ENCODE measurements around the gene NEO1. TPM values are rescaled to one million over a fixed set of nuclear protein-coding genes. Genes with fewer than 3 reads are reported as not detected.

The NEO1 gene
- total RNA-seq, 1 donor from 2014 or later = 56.1 TPM

DNA sequence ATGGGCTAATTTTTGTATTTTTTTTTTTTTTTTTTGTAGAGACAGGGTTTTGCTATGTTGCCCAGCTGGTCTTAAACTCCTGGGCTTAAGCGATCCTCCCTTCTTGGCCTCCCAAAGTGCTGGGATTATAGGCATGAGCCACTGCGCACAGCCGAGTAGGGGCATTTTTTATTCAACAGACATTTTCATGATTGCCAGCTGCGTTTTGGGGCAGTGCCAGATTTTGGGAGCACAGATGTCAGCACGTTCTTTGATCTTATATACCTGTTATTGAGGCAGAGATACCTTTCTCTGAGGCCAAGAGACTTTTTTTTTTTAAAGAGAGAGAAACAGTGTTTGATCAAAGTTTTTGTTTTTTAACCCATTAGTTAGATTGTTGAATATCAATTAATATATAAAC is 16.8 kb downstream of the NEO1 start:
- no peak for ATAC-seq
- DNase-seq (ENCODE audit: low spot score) = no peak
- intact Hi-C loops (cut with DNase I) = no loop called here

DNA sequence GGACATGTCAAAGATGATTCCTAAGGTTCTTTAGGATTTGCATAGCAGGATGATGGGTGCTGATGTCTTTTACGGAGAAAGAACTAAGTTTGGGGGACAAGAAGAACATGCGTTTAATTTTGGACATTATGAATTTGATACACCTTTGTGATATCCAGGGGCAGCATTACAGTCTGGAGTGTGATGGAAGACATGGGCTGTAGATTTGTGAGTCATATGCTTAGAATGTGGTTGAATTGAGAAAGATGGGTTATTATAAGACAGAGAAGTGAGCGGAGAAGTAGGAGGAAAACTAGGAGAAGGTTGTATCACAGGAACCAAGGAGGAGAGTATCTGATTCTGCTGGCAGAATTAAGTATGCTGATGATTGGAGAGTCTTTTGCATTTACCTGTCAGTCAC is 20.6 kb downstream of the NEO1 start:
- DNase-seq (ENCODE audit: low spot score) (no peak), ATAC-seq (no peak)
- intact Hi-C loops (cut with DNase I) = loop anchor here (10.0 kb wide), 1 partner anchor 288 kb away; the partner anchor contains the start of gene ADPGK

DNA sequence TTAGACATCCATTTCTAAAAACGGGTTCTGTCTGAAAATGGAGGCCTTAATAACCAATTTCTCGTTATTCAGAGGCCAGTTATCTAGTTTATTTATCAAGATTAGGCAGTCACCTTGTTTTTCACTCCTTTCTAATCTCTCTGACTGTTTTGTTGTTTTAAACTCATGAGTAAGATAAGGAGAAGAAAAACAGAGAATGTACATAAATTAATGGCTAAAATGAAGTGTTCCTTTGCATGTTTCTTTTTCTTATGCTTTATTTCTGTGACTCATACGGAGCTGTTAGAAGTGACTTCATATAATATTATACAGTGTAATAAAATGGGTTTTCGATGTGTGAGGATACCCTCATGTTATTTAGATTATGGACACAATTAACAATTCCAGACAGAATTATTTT is 22.0 kb downstream of the NEO1 start:
- DNase-seq (ENCODE audit: low spot score) = no peak

DNA sequence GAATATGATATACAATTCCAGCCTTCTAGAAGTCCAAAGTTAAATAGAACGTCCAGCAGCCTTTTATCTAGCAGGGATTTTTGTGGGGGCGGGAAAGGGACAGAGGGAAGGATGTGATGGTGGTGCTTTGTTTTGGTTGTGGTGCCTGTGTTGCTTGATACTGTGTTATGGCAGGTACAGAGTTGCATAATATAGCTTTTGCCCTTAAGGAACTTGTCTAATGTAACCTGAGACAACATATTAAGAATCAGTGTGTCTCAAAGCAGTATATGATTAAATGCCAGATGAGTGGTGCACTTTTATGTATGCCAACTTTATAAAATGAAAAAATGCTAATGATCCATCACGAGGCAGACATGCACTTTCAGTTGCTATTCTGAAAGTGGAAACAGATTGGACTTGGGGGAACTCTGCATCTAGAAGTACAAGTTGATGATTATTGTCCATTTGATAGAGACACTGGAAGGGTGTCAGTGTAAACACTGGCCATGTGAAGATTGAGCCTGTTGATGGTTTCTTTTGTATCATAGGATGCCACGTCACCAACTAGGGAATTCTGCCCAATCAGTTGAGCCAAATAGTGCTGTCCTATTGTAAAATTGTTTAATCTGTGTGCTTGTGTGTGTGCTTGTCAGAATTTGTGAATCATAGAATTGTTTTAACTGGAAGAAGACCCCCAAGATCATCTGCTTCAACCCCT is 23.0 kb downstream of the NEO1 start:
- no peak for DNase-seq (ENCODE audit: low spot score)
- ATAC-seq = peak; percentile 72
- intact Hi-C loops (cut with DNase I) = loop anchor here (10.0 kb wide), 1 partner anchor 291 kb away; the partner anchor contains the start of gene ADPGK

More for the DNA sequence above, 22.0 kb downstream of the NEO1 start:
- no peak for ATAC-seq
- intact Hi-C loops (cut with DNase I) = loop anchor here (10.0 kb wide), 1 partner anchor 289 kb away; the partner anchor contains the start of gene ADPGK

DNA sequence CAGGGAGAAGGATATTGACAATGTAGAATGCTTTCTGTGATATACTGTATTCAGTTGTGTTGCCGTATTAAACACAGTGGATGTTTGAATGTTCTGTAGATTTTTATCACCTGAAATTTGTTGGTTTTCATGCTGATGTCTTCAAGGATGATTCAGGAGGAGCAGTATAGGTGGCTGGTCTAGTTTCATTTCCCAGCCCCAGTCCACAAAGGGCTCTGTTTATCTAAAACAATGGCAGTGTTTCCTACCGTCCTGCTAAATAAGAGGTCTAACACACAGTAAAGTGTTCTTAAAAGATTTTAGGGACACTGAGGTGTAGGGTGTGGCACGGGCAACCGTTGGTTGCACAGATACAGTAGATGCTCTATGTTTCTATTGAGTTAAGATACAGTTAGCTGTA is 26.0 kb downstream of the NEO1 start:
- ATAC-seq (no peak), DNase-seq (ENCODE audit: low spot score) (no peak)
- intact Hi-C loops (cut with DNase I) = loop anchor here (10.0 kb wide), 1 partner anchor 293 kb away; the partner anchor contains the start of gene ADPGK

DNA sequence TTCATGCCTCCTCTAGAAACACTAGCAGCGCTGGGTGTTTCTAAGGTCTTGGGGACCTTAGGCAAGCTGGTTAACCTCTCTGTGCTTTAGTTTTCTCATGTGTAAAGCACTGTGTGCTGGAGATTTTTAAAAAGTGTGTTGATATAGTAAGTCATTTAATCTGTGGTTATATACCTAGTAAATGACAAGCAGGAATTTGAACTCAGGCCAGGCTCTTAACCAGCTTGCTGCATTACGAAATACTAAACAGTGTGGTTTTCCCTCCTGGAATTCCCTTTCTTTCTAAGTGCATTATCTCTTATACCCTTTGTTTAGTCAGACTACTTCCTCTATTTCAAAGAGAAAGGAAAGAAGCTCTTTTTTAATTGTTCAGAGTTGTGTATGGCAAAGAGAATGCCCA is 26.5 kb downstream of the NEO1 start:
- intact Hi-C loops (cut with DNase I) = loop anchor here (10.0 kb wide), 1 partner anchor 294 kb away; the partner anchor contains the start of gene ADPGK
- ATAC-seq (no peak), DNase-seq (ENCODE audit: low spot score) (no peak)

DNA sequence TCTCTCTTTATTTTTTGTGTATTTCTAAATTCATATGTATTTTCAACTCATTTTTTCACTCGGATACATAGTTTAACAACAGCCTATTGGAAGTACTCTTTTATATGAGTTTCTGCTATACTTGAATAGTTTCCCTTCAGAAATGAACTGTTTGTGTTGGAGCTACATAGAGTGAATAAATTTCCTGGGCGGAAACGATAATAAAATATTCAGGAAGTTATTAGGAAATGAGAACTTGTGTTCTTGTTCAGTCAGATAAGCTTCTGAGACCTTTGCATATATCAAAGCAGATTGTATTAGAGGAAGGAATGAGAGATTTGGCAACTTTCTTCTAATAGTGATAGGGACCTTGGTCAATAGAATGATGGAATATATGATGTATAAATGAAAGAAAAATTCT is 27.3 kb downstream of the NEO1 start:
- intact Hi-C loops (cut with DNase I) = loop anchor here (10.0 kb wide), 1 partner anchor 295 kb away; the partner anchor contains the start of gene ADPGK
- no peak for ATAC-seq
- no peak for DNase-seq (ENCODE audit: low spot score)

DNA sequence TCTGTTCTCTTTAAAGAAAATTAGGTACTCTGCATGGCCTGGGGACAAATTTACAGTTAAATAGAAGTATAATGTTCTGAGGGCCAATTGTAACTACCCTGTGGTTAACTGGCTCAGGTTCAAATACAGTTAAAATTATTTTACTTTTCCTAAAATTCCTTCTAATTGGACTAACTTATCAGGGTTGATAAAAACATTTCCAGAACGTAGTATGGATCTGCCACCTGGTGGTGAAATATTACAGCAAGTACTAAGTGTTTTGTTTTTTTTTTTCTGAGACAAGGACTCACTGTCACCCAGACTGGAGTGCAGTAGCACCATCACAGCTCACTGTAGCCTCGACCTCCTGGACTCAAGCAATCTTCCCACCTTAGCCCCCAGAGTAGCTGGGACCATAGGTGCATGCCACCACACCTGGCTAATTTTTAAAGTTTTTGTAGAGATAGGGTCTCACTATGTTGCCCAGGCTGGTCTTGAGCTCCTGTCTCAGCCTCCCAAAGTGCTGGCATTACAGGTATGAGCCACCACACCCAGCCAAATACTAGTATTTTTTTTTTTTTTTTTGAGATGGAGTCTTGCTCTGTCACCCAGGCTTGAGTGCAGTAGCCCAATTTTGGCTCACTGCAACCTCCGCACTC is 29.2 kb downstream of the NEO1 start:
- DNase-seq (ENCODE audit: low spot score) = no peak
- intact Hi-C loops (cut with DNase I) = no loop called here
- peak; percentile 55 for ATAC-seq

DNA sequence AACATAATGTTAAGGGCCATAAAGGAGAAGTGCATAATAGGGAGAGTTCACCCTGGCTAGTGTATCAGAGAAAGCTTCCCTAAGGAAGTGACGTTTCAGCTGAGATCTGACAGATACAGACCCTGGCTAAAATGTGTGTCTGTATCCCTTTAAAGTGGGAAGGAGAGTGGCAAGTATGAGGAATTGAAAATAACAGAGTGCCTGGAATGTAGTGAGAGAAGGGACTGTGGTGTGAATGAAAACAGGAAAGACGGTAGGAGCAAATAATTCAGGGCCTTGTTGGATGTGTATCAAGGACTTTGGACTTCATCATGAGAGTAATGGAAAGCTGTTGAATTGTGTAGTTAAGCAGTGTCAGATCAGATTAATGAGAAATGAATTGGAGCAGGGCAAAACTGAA is 30.5 kb downstream of the NEO1 start:
- DNase-seq (ENCODE audit: low spot score) (no peak), ATAC-seq (no peak)
- intact Hi-C loops (cut with DNase I) = loop anchor here (2.0 kb wide), 1 partner anchor 182 kb away; no protein-coding TSS in a partner anchor

DNA sequence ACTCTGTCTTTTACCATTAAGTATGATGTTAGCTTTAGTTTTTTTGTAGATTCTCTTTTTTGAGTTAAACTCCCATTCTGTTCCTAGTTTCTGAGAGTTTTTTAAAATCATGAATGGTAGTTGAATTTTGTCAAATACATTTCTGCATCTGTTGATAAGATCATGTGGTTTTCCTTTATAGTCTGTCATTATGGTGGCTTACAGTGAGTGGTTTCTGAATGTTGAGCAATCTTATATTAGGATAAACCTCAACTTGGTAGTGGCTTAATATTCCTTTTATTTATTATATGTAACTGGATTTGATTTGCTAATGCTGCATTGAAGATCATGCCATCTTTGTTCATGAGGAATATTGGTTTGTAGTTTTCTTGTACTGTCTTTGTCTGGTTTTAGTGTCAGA is 34.8 kb downstream of the NEO1 start:
- ATAC-seq = no peak
- no peak for DNase-seq (ENCODE audit: low spot score)
- intact Hi-C loops (cut with DNase I) = loop anchor here (2.0 kb wide), 1 partner anchor 50 kb away; no protein-coding TSS in a partner anchor

DNA sequence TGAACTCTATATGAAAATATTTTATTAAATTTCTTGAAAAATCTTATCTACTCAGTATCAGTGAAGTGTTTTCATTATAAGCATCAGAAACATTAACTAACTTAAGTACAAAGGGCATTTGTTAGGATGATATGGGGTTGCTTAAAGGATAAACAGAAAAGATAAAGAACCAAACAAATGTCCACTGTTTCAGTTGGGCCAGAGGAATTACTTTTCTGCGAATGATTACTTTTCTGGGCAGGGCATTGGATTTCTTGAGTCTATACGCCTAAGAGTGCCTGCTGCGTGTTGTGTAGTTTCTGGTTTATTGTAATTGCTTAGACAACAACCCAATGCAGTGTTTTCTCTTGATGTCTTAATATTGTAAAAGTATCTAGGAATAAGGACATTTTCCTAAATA is 52.8 kb downstream of the NEO1 start:
- no peak for ATAC-seq
- intact Hi-C loops (cut with DNase I) = no loop called here

DNA sequence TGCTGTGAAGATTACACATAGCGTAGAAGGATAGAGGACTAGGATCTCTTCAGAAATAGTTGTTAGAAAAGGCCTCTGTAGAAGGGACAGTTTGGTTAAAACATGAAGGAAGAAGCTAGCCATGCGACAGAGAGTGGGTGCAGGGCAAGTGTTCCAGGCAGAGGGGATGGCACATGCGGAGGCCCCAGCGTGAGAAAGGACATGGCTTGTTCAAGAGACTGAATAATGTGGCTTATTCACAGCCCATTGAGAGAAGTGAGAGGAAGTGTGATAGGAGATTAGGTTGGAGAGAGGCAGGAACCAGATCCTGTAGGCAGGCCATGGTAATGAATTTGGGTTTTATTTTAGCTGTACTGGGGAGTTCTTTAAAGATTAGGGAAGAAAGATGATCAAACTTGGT is 56.4 kb downstream of the NEO1 start:
- ATAC-seq = no peak
- no peak for DNase-seq (ENCODE audit: low spot score)
- intact Hi-C loops (cut with DNase I) = no loop called here

More for the DNA sequence above, 52.8 kb downstream of the NEO1 start:
- DNase-seq (ENCODE audit: low spot score) = no peak

DNA sequence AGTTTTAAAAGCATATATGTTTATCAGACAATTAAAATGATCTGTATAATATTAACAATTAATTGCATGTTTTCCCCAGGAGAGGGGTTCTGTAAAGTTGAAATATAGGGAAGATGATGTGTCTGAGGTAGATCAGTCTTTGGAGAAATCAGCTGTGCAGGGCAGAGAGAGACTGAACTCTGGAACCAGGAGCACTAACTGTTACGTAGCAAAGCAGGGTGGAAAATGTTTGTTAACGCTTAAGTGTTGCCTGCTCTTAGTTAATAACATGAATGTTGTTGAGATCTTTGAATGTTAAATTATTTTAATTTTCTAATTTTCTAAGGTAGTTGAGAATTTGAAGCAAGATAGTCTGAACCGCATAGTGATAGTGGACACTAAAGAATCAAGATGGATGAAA is 57.5 kb downstream of the NEO1 start:
- DNase-seq (ENCODE audit: low spot score) (no peak), ATAC-seq (no peak)
- intact Hi-C loops (cut with DNase I) = no loop called here

DNA sequence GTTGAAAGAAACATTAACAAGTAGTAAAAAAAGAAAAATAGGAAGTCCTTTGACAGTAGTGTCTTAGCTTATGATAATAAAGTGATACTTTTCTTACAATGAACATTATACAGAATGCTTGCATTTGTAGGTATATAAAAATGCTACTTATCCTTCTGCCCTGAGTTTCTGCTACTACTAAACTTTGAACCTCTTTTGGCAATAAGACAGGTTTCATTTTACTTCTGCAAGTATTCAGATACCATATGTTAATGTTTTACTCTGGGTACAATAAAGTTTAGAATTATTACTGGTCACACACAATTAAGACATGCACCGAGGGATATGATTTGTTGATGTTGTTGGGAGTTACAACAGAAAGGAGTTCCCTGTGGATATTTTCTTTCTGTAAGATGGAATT is 57.9 kb downstream of the NEO1 start:
- ATAC-seq (no peak), DNase-seq (ENCODE audit: low spot score) (no peak)
- intact Hi-C loops (cut with DNase I) = no loop called here

DNA sequence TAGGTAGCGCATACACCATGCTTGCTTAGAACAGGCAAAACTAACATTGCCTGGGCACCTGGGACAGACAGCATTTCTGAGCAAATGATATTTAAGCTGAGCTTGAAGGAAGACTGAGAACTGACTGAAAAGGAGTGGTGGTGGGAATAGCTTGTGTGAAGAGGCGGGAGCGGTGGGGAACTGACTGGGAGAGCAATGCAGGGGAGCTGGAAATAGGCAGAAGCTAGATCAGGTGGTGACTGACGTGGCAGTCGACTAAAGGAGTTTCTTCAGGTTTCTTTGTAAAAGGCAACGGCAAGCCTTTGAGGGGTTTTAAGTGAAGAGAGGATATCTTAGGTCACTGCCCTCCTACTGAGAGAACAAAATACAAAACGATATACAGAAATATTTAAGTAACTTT is 61.8 kb downstream of the NEO1 start:
- DNase-seq (ENCODE audit: low spot score) = no peak
- ATAC-seq = no peak
- intact Hi-C loops (cut with DNase I) = no loop called here

DNA sequence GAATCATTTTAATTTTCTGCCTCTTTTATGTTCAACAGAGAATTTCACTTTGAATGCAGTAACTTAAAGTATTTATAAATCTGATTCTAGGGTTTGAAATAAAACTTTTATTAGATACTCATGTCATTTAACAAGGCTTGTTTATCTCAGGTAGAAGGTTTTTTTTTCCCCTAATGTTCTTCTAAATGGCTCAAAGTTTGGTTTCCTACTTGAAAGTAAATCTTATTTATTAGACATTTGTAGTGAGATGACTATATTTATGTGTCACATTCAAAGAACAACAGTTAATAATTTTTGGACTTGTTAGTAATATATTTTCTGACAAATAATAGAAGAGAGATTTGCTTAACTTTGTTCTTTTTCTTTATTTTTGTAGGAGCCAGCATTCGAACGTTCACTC is 63.9 kb downstream of the NEO1 start:
- no peak for DNase-seq (ENCODE audit: low spot score)
- intact Hi-C loops (cut with DNase I) = no loop called here
- no peak for ATAC-seq

DNA sequence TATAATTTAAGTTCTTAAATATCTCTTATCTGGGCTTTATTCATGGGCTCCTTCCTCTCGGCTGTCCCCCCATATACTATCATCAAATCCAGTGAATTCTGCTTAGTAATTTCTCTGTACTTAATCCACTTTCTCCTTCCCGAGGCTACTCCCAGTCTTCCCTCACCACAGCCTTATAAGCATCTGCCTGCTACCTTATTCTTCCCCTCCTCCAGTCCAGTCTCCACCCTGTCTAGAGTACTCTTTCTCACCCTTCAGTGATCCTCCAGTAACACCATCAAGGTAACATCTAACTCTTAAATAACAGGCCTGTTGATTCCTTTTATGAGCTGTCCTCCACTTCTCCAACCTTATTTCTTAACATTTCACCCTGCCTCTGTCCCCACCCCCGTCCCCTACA is 65.8 kb downstream of the NEO1 start:
- intact Hi-C loops (cut with DNase I) = no loop called here
- DNase-seq (ENCODE audit: low spot score) (no peak), ATAC-seq (no peak)

DNA sequence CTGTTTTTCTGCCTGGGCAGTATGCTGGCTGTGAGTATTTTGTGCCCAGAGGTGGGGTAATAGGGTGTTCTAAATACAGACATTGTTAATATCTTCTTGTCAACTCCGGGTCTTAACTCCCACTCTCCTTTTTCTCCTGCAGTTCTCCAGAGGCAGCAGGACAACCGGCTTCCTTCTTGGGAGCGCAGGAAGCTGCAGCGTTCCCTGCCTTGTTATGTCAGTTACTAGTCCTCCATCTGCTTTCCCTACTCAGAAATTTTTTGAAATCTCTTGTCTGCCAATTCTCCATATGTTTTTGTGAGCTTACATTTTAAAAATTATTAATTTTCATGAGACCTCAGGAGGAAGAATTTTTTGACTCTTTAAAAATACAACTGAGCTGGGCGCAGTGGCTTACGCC is 67.2 kb downstream of the NEO1 start:
- ATAC-seq = no peak
- DNase-seq (ENCODE audit: low spot score) = no peak
- intact Hi-C loops (cut with DNase I) = no loop called here

DNA sequence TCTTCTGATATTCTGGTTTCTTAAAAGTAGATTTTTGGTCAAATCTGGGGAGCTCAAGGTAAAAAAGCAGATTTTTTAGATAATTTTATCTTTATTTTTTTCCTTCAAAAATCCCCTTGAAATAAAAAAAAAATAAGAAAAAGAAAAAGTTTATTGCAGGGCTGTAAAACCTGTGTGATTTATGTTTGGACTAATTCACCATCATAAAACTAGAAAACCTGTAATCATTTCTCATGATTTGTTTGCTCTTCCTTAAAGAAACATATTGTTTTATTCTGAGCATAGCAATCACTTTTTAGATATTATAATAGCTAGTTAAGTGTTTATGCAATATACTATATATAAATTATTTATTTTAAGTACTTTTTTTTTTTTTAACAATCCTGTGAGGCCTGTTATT is 68.0 kb downstream of the NEO1 start:
- DNase-seq (ENCODE audit: low spot score) (no peak), ATAC-seq (no peak)
- intact Hi-C loops (cut with DNase I) = no loop called here

DNA sequence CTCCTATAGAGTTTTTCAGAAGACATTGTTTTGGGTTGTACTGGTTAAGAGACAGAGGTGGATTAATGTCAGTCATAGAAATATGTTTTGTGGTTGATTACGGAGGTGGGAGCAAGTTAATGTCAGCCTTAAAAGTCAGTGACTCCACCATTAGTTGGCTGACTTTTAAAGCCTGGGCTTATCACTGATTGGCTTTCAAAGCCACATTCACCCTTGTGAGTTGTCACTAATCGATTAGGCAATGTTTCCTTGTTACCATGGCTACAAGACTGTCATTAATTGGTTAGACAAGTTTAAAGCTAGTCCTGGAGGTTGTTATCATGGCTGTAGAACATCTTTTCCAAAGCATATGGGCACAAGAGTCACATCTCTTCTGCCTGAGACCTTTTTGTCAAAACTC is 73.0 kb downstream of the NEO1 start:
- intact Hi-C loops (cut with DNase I) = no loop called here
- ATAC-seq (no peak), DNase-seq (ENCODE audit: low spot score) (no peak)
